Naive B cell (primary cell): ENCODE measurements around the gene NWD2. TPM values are rescaled to one million over a fixed set of nuclear protein-coding genes. Genes with fewer than 3 reads are reported as not detected.

Experiments used
- ATAC-seq, 2 donors: fragments of 150-1000 bp; cut with Tn5 transposase; 2 replicates each; pipeline ENCODE4 v1.10.0; 2021; ENCODE audit warnings: low read depth in 2 of 2, mild to moderate bottlenecking in 2 of 2, moderate library complexity in 2 of 2
- DNase-seq: peaks from one replicate; pipeline ENCODE4 v3.0.0; 2022
- H3K27ac Mint-ChIP-seq, 6 donors: one replicate each; pipeline ENCODE4 v1.8.0; 2020 to 2022; ENCODE audit warnings: mild to moderate bottlenecking in 6 of 6, mixed read lengths in 6 of 6, moderate library complexity in 5 of 6, inconsistent platforms in 2 of 6
- H3K27me3 Mint-ChIP-seq, 3 donors: one replicate each; pipeline ENCODE4 v1.8.0; 2021 to 2022; ENCODE audit warnings: mixed read lengths in 3 of 3, mild to moderate bottlenecking in 1 of 3
- H3K36me3 Mint-ChIP-seq, 2 donors: one replicate each; pipeline ENCODE4 v1.8.0; 2020 to 2022; ENCODE audit warnings: mixed read lengths in 2 of 2, inconsistent platforms in 1 of 2, mild to moderate bottlenecking in 1 of 2
- H3K4me1 Mint-ChIP-seq, 3 donors: one replicate each; pipeline ENCODE4 v1.8.0; 2020 to 2022; ENCODE audit warnings: mixed read lengths in 3 of 3, inconsistent platforms in 1 of 3, mild to moderate bottlenecking in 1 of 3, moderate library complexity in 1 of 3
- H3K4me3 Mint-ChIP-seq, 8 donors: one replicate each; pipeline ENCODE4 v1.8.0; 2020 to 2022; ENCODE audit warnings: mild to moderate bottlenecking in 8 of 8, mixed read lengths in 8 of 8, moderate library complexity in 8 of 8, inconsistent platforms in 2 of 8
- H3K9me3 Mint-ChIP-seq, 7 donors: one replicate each; pipeline ENCODE4 v1.8.0; 2020 to 2022; ENCODE audit warnings: mixed read lengths in 7 of 7, mild to moderate bottlenecking in 5 of 7, inconsistent platforms in 2 of 7, moderate library complexity in 1 of 7
- polyA plus RNA-seq, 6 donors: library from polyadenylated mRNA; unstranded; fragments of 300-500 nt; fragmentation: Illumina TruSeq; gene quantifications; one replicate each; pipeline ENCODE4 v1.2.3, GENCODE V29; 2021; ENCODE audit warnings: low read depth in 6 of 6

Gene NWD2
- polyA plus RNA-seq, 6 donors from 2014 or later = not detected

DNA sequence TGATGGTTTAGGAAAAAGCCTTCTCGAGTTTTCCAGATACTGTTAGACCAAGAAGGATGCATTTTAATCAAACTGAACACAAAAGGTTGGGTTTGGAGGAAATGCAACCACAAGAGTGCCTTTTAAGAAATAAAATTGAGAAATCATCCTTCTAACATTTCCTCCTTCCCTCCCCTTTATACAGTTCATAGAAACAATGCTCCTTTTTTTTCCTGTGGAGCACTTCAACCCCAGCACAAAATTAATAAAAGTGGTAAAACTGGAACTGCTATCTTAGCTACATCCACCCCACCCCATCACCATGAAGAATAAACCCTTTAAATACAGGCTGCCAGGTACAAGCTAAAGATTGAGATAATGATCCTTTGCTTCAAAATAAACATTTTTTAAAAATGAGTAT is 230.5 kb downstream of the NWD2 start:
- DNase-seq (no peak), ATAC-seq (no peak)
- Mint-ChIP-seq H3K9me3 (no peaks in the 10 kb centered on the region), H3K36me3 (no peaks in the 10 kb centered on the region), H3K4me3 (no peak overlapping the region), H3K4me1 (peaks cover 3 to 7% (median 5%) of the 10 kb centered on the region in 3 donors), H3K27me3 (peaks cover 26 to 68% (median 32%) of the 10 kb centered on the region in 3 donors), H3K27ac (no peak overlapping the region)

DNA sequence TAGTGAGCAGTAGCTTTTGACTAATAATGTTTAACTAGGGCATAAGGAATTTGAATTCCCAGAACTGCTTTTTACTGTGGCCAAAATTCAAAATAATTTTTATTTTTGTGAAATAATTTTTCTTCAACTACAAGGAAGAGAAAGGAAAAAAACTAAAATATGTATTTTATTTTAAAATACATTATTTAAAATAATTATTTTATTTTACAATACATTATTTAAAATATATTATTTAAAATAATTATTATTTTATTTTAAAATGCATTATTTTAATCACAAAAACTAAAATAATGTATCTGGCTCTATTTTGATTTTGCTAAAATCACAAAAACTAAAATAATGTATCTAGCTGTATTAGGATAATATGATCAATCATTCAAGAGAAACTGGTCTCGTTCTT is 231.2 kb downstream of the NWD2 start:
- no peak for ATAC-seq
- no peak overlapping the region for H3K27ac Mint-ChIP-seq

GRCh38 chr4:37476256-37476655 is 231.7 kb downstream of the NWD2 start:
- H3K4me1 Mint-ChIP-seq = peaks cover 5 to 13% (median 6%) of the 10 kb centered on the region in 3 donors
- no peak overlapping the region for H3K4me3 Mint-ChIP-seq
- no peak for ATAC-seq
- no peak for DNase-seq
- H3K36me3 Mint-ChIP-seq = no peaks in the 10 kb centered on the region
- no peak overlapping the region for H3K27ac Mint-ChIP-seq
- no peaks in the 10 kb centered on the region for H3K9me3 Mint-ChIP-seq
- peaks cover 26 to 72% (median 39%) of the 10 kb centered on the region in 3 donors for H3K27me3 Mint-ChIP-seq

More for the DNA sequence above, 231.2 kb downstream of the NWD2 start:
- H3K36me3 Mint-ChIP-seq = no peaks in the 10 kb centered on the region
- DNase-seq = no peak
- no peak overlapping the region for H3K4me3 Mint-ChIP-seq
- H3K27me3 Mint-ChIP-seq = peaks cover 26 to 72% (median 39%) of the 10 kb centered on the region in 3 donors
- H3K4me1 Mint-ChIP-seq = peaks cover 5 to 13% (median 6%) of the 10 kb centered on the region in 3 donors
- no peaks in the 10 kb centered on the region for H3K9me3 Mint-ChIP-seq

- Mint-ChIP-seq H3K4me1 (peaks cover 8 to 17% (median 9%) of the 10 kb centered on the region in 3 donors), H3K4me3 (no peak overlapping the region), H3K9me3 (peaks cover 0 to 4% (median under 1%) of the 10 kb centered on the region in 7 donors), H3K27me3 (peaks cover 26 to 70% (median 39%) of the 10 kb centered on the region in 3 donors), H3K27ac (no peak overlapping the region), H3K36me3 (peaks cover 2 to 3% of the 10 kb centered on the region in 2 donors)
- no peak for DNase-seq
- no peak for ATAC-seq
Observed at GRCh38 chr4:37476691-37477090, 232.1 kb downstream of the NWD2 start.

DNA sequence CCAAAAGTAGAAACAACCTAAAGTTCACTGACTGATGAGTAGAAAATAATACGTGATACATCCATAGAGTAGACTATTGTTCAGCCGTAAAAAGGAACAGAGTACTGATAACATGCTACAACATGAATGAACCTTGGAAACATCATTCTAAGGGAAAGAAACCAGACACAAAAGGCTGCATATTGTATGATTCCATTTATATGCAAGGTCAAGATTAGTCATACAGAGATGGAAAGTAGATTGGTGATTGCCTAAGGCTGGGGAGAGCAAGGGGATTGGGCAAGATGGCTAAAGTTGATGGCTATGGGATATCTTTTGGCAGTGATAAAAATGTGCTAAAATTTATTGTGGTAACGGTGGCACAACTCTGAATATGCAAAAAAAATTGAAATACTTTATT is 232.6 kb downstream of the NWD2 start:
- no peak overlapping the region for H3K4me3 Mint-ChIP-seq
- H3K27me3 Mint-ChIP-seq = peaks cover 26 to 66% (median 39%) of the 10 kb centered on the region in 3 donors

DNA sequence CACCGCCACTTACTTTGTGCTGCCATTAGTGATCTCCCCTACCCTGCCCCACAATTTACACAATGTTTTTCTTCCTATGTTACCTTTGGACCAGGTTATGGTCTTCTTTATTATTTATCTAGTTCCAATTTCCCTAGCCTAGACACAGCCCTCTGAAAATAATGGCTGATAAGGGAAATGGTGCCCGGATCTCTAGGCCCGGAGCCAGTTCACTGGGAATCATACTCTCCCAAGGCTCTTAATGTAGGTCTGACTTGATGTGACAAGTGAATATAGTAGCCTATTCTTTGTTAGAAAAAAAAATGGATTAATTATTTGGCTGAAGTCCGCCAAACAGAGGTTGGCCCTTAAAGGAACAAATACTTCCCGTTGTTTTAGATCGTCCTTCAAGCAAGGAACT is 233.6 kb downstream of the NWD2 start:
- peaks cover 22 to 57% (median 32%) of the 10 kb centered on the region in 3 donors for H3K27me3 Mint-ChIP-seq
- DNase-seq = no peak
- no peak overlapping the region for H3K4me3 Mint-ChIP-seq
- ATAC-seq = no peak
- H3K27ac Mint-ChIP-seq = no peak overlapping the region
- H3K36me3 Mint-ChIP-seq = peaks cover 7% of the 10 kb centered on the region in 2 donors
- peaks cover 11 to 20% (median 15%) of the 10 kb centered on the region in 3 donors for H3K4me1 Mint-ChIP-seq
- peaks cover 0 to 10% (median 3%) of the 10 kb centered on the region in 7 donors for H3K9me3 Mint-ChIP-seq

More for the DNA sequence above, 232.6 kb downstream of the NWD2 start:
- peaks cover 0 to 8% (median 3%) of the 10 kb centered on the region in 7 donors for H3K9me3 Mint-ChIP-seq
- no peak for DNase-seq
- ATAC-seq = no peak
- peaks cover 6 to 7% of the 10 kb centered on the region in 2 donors for H3K36me3 Mint-ChIP-seq
- H3K27ac Mint-ChIP-seq = no peak overlapping the region
- H3K4me1 Mint-ChIP-seq = peaks cover 11 to 20% (median 13%) of the 10 kb centered on the region in 3 donors

GRCh38 chr4:37480509-37480908 is 236.0 kb downstream of the NWD2 start:
- H3K27ac Mint-ChIP-seq = no peak overlapping the region
- peak overlapping the region in 2 of 8 donors; percentile 13 to 38 for H3K4me3 Mint-ChIP-seq
- H3K4me1 Mint-ChIP-seq = peaks cover 11 to 20% (median 15%) of the 10 kb centered on the region in 3 donors
- H3K36me3 Mint-ChIP-seq = peaks cover 7% of the 10 kb centered on the region in 2 donors
- peaks cover 16 to 44% (median 26%) of the 10 kb centered on the region in 3 donors for H3K27me3 Mint-ChIP-seq
- peaks cover 0 to 15% (median 3%) of the 10 kb centered on the region in 7 donors for H3K9me3 Mint-ChIP-seq
- ATAC-seq (no peak), DNase-seq (no peak)

- Mint-ChIP-seq H3K4me1 (peaks cover 11 to 20% (median 15%) of the 10 kb centered on the region in 3 donors), H3K27ac (no peak overlapping the region), H3K27me3 (peaks cover 12 to 37% (median 21%) of the 10 kb centered on the region in 3 donors), H3K36me3 (peaks cover 7% of the 10 kb centered on the region in 2 donors), H3K4me3 (peak overlapping the region in 1 of 8 donors; percentile 25), H3K9me3 (peaks cover 0 to 15% (median 3%) of the 10 kb centered on the region in 7 donors)
- ATAC-seq (no peak), DNase-seq (no peak)
Observed at GRCh38 chr4:37481547-37482122, 237.1 kb downstream of the NWD2 start.

DNA sequence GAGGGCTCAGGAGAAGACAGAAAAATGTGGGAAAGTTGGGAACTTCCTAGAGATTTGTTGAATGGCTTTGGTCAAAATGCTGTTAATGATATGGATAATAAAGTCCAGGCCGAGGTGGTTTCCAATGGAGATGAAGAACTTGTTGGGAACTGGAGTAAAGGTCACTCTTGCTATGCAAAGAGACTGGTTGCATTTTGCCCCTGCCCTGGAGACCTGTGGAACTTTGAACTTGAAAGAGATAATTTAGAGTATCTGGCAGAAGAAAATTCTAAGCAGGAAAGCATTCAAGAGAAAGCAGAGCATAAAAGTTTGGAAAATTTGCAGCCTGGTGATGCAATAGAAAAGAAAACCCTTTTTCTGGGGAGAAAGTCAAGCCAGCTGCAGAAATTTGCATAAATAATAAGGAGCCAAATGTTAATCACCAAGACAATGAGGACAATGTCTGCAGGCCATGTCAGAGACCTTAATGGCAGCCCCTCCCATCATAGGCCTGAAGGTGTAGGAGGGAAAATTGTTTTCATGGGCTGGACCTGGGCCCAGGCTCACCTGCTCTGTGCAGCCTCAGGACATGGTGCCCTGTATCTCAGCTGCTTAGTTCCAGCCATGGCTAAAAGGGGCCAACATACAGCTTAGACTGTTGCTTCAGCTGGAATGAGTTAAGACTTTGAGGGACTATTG is 237.8 kb downstream of the NWD2 start:
- H3K4me1 Mint-ChIP-seq = peaks cover 11 to 20% (median 15%) of the 10 kb centered on the region in 3 donors
- H3K27ac Mint-ChIP-seq = peak overlapping the region in 1 of 6 donors; percentile 79
- DNase-seq (no peak), ATAC-seq (no peak)
- peaks cover 9 to 29% (median 17%) of the 10 kb centered on the region in 3 donors for H3K27me3 Mint-ChIP-seq
- H3K4me3 Mint-ChIP-seq = no peak overlapping the region
- peaks cover 7% of the 10 kb centered on the region in 2 donors for H3K36me3 Mint-ChIP-seq
- peaks cover 0 to 15% (median 3%) of the 10 kb centered on the region in 7 donors for H3K9me3 Mint-ChIP-seq

DNA sequence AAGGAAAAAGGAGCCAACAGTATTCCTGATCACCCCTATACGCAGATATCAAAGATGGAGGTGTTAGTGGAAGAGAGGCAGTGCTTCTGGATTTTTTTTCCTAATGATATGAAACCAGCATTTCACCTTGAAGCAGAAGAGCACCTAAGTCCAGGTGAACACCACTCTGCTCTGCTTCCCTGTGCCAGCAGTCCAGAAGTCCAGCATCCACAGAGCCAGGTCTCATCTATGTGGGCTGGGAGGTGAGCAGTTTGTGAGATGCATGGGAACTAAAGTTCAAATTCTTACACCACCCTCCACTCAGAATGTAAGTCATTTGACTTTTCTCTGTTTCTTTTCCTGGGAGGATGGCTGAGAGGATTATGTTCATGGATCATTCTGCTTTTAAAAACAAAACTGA is 239.1 kb downstream of the NWD2 start:
- Mint-ChIP-seq H3K27ac (no peak overlapping the region), H3K36me3 (peaks cover 7% of the 10 kb centered on the region in 2 donors), H3K9me3 (peaks cover 0 to 15% (median 3%) of the 10 kb centered on the region in 7 donors), H3K27me3 (peaks cover 13 to 22% (median 22%) of the 10 kb centered on the region in 3 donors), H3K4me3 (no peak overlapping the region), H3K4me1 (peaks cover 11 to 20% (median 15%) of the 10 kb centered on the region in 3 donors)
- DNase-seq (no peak), ATAC-seq (no peak)

GRCh38 chr4:37486166-37486565 is 241.6 kb downstream of the NWD2 start:
- ATAC-seq (no peak), DNase-seq (no peak)
- peaks cover 7% of the 10 kb centered on the region in 2 donors for H3K36me3 Mint-ChIP-seq
- H3K4me3 Mint-ChIP-seq = no peak overlapping the region
- peaks cover 0 to 15% (median 3%) of the 10 kb centered on the region in 7 donors for H3K9me3 Mint-ChIP-seq
- H3K27me3 Mint-ChIP-seq = peaks cover 5 to 8% (median 8%) of the 10 kb centered on the region in 3 donors
- H3K4me1 Mint-ChIP-seq = peaks cover 6 to 8% (median 7%) of the 10 kb centered on the region in 3 donors
- H3K27ac Mint-ChIP-seq = no peak overlapping the region

GRCh38 chr4:37487668-37488067 is 243.1 kb downstream of the NWD2 start:
- Mint-ChIP-seq H3K36me3 (no peaks in the 10 kb centered on the region), H3K4me3 (no peak overlapping the region), H3K27me3 (peaks cover 5 to 8% (median 8%) of the 10 kb centered on the region in 3 donors), H3K27ac (no peak overlapping the region), H3K4me1 (no peaks in the 10 kb centered on the region), H3K9me3 (peaks cover 0 to 8% (median 0%) of the 10 kb centered on the region in 7 donors)
- ATAC-seq (no peak), DNase-seq (no peak)

DNA sequence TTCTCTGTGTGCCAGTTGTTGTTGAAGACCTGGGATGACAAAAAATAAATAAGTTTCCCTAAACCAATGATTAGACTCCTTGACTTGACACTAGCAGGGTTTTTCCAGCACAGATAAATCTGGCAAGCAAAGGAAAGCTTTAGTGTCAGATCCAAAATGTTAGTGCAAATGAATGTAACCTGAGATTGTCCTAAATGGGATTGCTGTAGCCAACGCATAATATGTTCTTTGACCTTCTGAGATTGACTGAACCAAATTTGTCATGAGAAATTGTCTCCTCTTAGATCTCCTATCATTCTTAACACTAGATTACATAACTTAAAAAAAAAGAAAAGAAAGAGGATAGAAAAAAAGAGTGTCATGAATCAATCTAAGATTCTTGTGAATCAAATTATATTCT is 245.2 kb downstream of the NWD2 start:
- Mint-ChIP-seq H3K27me3 (peaks cover 6 to 8% (median 8%) of the 10 kb centered on the region in 3 donors), H3K27ac (no peak overlapping the region), H3K4me3 (no peak overlapping the region), H3K36me3 (no peaks in the 10 kb centered on the region), H3K4me1 (no peaks in the 10 kb centered on the region), H3K9me3 (peaks cover 0 to 4% (median 0%) of the 10 kb centered on the region in 7 donors)
- ATAC-seq = no peak
- DNase-seq = no peak
